ENCODE results near the gene DLGAP1.

Gene DLGAP1

DNA sequence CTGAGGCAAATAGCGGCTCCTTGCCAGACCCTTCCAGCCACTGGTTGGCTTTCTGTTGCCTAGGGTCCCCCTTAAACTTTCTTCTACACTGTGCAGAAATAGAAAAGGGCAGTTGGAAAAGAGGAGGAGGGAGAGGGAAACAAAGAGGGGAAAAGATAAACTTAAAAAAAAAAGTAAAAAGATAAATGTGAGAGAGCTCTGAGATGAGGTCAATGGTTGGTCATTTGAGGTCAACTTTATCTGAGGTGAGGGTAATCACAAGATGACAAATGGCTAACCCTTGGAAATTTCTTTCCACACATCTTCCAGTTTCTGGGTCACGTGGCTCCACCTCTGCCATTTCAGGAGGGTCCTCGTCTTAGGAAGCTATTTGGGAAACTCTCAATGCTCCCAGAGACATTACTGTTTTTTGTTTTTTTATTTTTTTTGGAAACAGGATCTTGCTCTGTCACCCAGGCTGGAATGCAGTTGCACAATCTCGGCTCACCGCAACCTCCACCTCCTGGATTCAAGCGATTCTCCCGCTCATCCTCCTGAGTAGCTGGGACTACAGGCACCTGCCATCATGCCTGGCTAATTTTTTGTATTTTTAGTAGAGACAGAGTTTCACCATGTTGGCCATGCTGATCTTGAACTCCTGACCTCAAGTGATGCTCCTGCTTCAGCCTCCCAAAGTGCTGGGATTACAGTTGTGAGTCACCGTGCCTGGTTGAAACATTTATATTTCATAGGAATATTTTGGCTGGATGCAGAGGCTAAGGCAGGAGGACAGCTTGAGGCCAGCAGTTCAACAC, 805.3 kb downstream of the DLGAP1 start:
- DNase-seq (ENCODE audit: low spot score), result no peak
- TF ChIP-seq CTCF (IDR thresholded peaks at IDR 0.05; ENCODE audit: extremely low read depth, missing control alignments), result no peak

DNA sequence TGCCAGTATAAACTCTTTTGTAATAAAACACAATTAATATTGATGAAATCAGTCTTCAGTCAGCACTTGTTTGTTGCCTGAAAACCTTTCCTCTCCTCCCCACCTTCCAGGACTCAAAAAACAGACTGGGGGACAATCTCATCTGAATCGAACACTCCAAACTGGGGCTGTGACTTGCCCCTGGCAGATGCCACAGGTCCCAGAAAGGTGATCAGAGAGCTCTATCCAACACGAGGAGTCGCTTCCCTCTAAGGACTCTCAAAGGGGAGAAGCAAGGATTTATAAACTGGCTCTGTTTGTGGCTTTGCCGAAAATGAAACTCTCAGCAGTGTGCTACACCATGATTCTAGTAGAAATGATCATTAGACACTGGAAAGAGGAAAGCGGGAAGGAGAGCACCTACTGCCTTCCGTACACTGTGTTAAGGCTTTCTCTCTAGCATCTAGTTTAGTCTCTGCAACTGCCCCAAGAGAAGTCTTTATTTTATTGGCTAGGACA, 805.9 kb downstream of the DLGAP1 start:
- TF ChIP-seq CTCF (IDR thresholded peaks at IDR 0.05; ENCODE audit: extremely low read depth, missing control alignments), result no peak
- DNase-seq (ENCODE audit: low spot score), result no peak

DNA sequence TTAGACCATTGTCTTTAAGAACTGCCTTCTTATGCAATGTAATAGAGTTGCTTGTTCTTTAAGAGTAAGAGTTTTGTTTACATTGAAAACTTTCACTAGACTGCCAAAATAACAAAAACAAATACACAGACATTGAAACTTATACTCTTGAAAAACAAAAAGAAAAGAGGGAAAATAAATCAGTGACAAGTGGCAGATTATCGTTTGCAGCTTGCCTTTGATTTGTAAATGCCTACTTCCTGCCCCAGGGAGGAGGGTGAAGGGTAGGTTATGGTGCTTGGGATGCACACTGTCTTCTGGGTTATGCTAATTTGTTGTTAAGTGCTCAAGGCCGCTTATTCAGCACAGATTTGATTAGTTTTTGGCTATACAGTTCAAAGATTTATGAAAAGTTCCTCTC, 806.5 kb downstream of the DLGAP1 start:
- no peak for DNase-seq (ENCODE audit: low spot score)

DNA sequence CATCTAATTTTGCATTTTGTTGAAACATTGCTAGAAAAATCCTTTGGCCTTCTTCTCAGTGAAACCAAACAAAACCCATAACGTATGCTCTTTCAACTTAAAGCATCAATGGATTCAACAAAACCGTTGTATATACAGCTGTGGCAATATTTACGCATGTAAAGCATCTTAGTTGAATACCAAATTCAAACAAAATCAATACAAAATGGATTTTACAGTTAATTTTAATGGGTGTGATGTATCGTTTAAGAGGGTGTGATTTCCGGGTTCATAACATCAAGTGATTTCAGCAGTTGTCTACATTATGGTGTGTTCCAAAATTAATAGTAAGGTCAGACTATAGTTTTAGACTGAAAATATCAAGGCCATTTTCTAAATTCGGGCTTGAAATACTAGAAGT, 806.9 kb downstream of the DLGAP1 start:
- DNase-seq (ENCODE audit: low spot score), result no peak

More for the DNA sequence above, 806.5 kb downstream of the DLGAP1 start:
- no peak for TF ChIP-seq CTCF (IDR thresholded peaks at IDR 0.05; ENCODE audit: extremely low read depth, missing control alignments)

GRCh38 chr18:3647636-3648035, 807.5 kb downstream of the DLGAP1 start:
- DNase-seq (ENCODE audit: low spot score), result no peak
- TF ChIP-seq CTCF (IDR thresholded peaks at IDR 0.05; ENCODE audit: extremely low read depth, missing control alignments), result no peak

More for the DNA sequence above, 806.9 kb downstream of the DLGAP1 start:
- TF ChIP-seq CTCF (IDR thresholded peaks at IDR 0.05; ENCODE audit: extremely low read depth, missing control alignments), result no peak

DNA sequence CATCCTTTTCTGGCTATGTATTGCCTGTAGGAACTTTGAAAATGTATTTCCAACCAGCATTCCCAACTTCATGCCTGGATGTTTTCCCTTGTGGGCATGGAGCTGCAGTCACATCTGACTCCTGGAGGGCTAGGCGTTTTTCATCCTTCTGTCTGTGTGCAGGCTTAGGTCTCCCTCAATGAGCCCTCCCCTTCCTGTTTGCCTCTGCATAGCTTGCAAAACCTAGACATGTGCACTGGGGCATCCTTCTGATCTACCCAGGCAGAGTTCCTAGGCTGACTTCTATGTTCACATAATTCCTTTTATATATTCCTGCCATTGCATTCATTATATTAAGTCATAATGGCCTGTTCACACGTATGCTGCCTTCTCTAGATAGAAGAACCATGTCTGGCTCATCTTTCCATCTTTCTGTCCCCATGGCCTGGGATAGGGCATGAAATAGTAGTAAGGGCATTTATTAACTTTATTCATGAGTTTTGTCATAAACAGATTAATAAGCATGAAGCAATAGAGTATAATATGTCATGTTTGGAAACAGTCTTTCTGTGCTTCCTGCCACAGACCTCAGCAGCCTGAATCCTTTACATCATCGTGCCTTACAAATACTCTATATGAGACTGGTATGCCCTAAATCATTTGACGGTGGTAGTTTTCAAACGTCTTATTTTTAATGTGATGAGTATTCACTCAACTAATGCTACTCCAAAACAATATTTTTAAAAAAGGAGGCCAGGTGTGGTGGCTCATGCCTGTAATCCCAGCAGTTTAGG, 809.5 kb downstream of the DLGAP1 start:
- no peak for TF ChIP-seq CTCF (IDR thresholded peaks at IDR 0.05; ENCODE audit: extremely low read depth, missing control alignments)
- no peak for DNase-seq (ENCODE audit: low spot score)

Data from GM20000 (cell line).